ENCODE results near the gene OTOF.
A peak's percentile ranks its signal among the peaks of the same experiment; 100 is the strongest.

DNA sequence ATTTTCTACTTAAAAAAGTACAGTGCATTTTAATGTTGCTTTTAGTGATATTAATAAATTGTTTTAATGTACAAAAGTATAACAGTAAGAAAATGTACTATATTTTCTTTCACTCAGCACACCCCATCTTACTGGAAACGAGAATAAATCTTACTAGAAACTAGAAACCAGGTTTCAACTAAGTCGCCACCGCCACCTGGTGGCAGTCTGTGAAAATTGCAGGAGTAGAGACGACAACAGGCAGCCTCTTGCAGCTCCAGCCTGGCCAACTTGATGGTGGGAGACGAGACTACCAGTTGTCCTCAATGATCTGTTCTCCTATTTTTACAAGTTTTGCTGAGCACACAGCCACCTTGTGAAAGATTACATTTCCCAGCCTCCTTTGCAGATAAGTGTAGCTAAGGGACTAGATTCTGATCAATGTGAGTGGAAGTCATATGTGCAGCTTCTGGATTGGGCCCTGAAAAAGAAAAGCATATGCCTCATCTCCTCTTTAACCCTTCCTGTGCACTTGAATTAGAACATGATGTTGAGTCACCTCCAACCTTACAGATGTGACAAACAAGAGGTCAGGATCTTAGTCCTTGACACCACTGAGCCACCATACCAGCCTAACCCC, 8.7 kb downstream of the OTOF start:
- TF ChIP-seq, protein P1, sequence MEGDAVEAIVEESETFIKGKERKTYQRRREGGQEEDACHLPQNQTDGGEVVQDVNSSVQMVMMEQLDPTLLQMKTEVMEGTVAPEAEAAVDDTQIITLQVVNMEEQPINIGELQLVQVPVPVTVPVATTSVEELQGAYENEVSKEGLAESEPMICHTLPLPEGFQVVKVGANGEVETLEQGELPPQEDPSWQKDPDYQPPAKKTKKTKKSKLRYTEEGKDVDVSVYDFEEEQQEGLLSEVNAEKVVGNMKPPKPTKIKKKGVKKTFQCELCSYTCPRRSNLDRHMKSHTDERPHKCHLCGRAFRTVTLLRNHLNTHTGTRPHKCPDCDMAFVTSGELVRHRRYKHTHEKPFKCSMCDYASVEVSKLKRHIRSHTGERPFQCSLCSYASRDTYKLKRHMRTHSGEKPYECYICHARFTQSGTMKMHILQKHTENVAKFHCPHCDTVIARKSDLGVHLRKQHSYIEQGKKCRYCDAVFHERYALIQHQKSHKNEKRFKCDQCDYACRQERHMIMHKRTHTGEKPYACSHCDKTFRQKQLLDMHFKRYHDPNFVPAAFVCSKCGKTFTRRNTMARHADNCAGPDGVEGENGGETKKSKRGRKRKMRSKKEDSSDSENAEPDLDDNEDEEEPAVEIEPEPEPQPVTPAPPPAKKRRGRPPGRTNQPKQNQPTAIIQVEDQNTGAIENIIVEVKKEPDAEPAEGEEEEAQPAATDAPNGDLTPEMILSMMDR (IDR thresholded peaks at IDR 0.05 in 8 of 11, conservative IDR thresholded peaks at IDR 0.05 in 3 of 11), result peak; percentile 39 to 89 (median 62)
- TF ChIP-seq POLR2A (IDR thresholded peaks at IDR 0.05) (no peak), POLR2AphosphoS5 (IDR thresholded peaks at IDR 0.05) (no peak)

Data from spleen (tissue), 7 donors.